Hepatocyte (in vitro differentiated cells): ENCODE data around the gene CCDC63. TPM values are rescaled to one million over a fixed set of nuclear protein-coding genes. Genes with fewer than 3 reads are reported as not detected.

Source experiments
- DNase-seq: peaks from one replicate; pipeline ENCODE4 v3.0.0-alpha.2; 2016; ENCODE audit warnings: low spot score
- H2AFZ ChIP-seq: fragments of 200-600 bp; sonication (generic); 2 replicates; pipeline ENCODE4 v1.6.0; 2016; ENCODE audit warnings: antibody characterized with exemption, mild to moderate bottlenecking
- H3K27ac ChIP-seq: fragments of 200-600 bp; sonication (generic); 2 replicates; pipeline ENCODE4 v1.5.1; 2016; ENCODE audit warnings: mild to moderate bottlenecking
- H3K27me3 ChIP-seq: fragments of 200-600 bp; sonication (generic); 2 replicates; pipeline ENCODE4 v1.6.1; 2016
- H3K36me3 ChIP-seq: fragments of 200-600 bp; sonication (generic); replicated peaks from 2 replicates; pipeline ENCODE4 v1.5.1; 2016; ENCODE audit warnings: low read depth; ENCODE audit not compliant: insufficient read depth
- H3K4me1 ChIP-seq: fragments of 200-600 bp; sonication (generic); 2 replicates; pipeline ENCODE4 v1.5.1; 2016; ENCODE audit warnings: mild to moderate bottlenecking, moderate library complexity; ENCODE audit not compliant: insufficient read depth
- H3K4me2 ChIP-seq: fragments of 200-600 bp; sonication (generic); 2 replicates; pipeline ENCODE4 v1.6.0; 2016
- H3K4me3 ChIP-seq: fragments of 200-600 bp; sonication (generic); 2 replicates; pipeline ENCODE4 v1.5.1; 2016; ENCODE audit warnings: mild to moderate bottlenecking
- H3K79me2 ChIP-seq: fragments of 200-600 bp; sonication (generic); 2 replicates; pipeline ENCODE4 v1.6.0; 2017; ENCODE audit warnings: mild to moderate bottlenecking
- H3K9me2 ChIP-seq: fragments of 200-600 bp; sonication (generic); replicated peaks from 2 replicates; pipeline ENCODE4 v1.6.0; 2017; ENCODE audit warnings: mild to moderate bottlenecking; ENCODE audit not compliant: insufficient read depth
- H3K9me3 ChIP-seq: fragments of 200-600 bp; sonication (generic); 2 replicates; pipeline ENCODE4 v1.5.1; 2016; ENCODE audit warnings: low read depth, mild to moderate bottlenecking
- H4K20me1 ChIP-seq: fragments of 200-600 bp; sonication (generic); 2 replicates; pipeline ENCODE4 v1.6.0; 2016; ENCODE audit warnings: mild to moderate bottlenecking; ENCODE audit not compliant: insufficient read depth, poor library complexity, severe bottlenecking
- CTCF ChIP-seq: fragments of 200-600 bp; sonication (generic); IDR thresholded peaks from 2 replicates; pipeline ENCODE4 v1.5.1; 2016; ENCODE audit warnings: antibody characterized with exemption, mild to moderate bottlenecking; ENCODE audit not compliant: poor library complexity
- EZH2 ChIP-seq: fragments of 200-600 bp; sonication (generic); IDR thresholded peaks from 2 replicates; pipeline ENCODE4 v1.6.1; 2016; ENCODE audit warnings: antibody characterized with exemption, mild to moderate bottlenecking, borderline replicate concordance
- EZH2phosphoT487 ChIP-seq: fragments of 200-600 bp; sonication (generic); IDR thresholded peaks from one replicate; pipeline ENCODE4 v1.6.1; 2018; ENCODE audit warnings: antibody characterized with exemption, mild to moderate bottlenecking, low read depth, moderate library complexity; ENCODE audit not compliant: unreplicated experiment, severe bottlenecking
- WGBS: methylation state at CpG from one replicate; pipeline ENCODE4 v1.1.6; 2016; ENCODE audit warnings: low lambda C conversion rate; ENCODE audit errors: missing lambda C conversion rate; 5-methylcytosine and 5-hydroxymethylcytosine counted together
- polyA plus RNA-seq: library from polyadenylated mRNA; unstranded; fragments of >200 nt; fragmentation: Nextera tagmentation; extraction: Ambion mirVana; gene quantifications from 2 replicates; pipeline ENCODE4 v1.2.1, GENCODE V29; 2016
- total RNA-seq: library from RNA; depleted of rRNA; stranded (reverse); fragments of >200 nt; gene quantifications from 2 replicates; pipeline ENCODE4 v1.2.3, GENCODE V29; 2014

CCDC63 gene
- total and polyA plus RNA-seq, 2 experiments from 2014 or later = not detected

- Histone ChIP-seq H3K4me2 (no peak overlapping the region), H3K9me2 (no peaks in the 10 kb centered on the region), H3K27me3 (no peaks in the 10 kb centered on the region), H3K4me3 (no peak overlapping the region), H2AFZ (no peak overlapping the region), H4K20me1 (no peaks in the 10 kb centered on the region), H3K79me2 (no peaks in the 10 kb centered on the region), H3K9me3 (no peaks in the 10 kb centered on the region), H3K36me3 (no peaks in the 10 kb centered on the region), H3K4me1 (no peaks in the 10 kb centered on the region), H3K27ac (no peak overlapping the region)
- TF ChIP-seq CTCF = no peak
- no peak for TF ChIP-seq EZH2phosphoT487
- no peak for TF ChIP-seq EZH2
- WGBS = 67% methylated on average over 2 of the region's 3 CpGs
- DNase-seq = no peak
These were observed 59.3 kb downstream of the CCDC63 start for GRCh38 chr12:110906083-110906482.

GRCh38 chr12:110906516-110906915 lies 59.7 kb downstream of the CCDC63 start:
- H3K79me2 ChIP-seq = no peaks in the 10 kb centered on the region
- no peak for DNase-seq
- H3K27ac ChIP-seq = no peak overlapping the region
- no peaks in the 10 kb centered on the region for H3K9me3 ChIP-seq
- no peak overlapping the region for H3K4me2 ChIP-seq
- no peak overlapping the region for H2AFZ ChIP-seq
- 87% methylated on average over 5 of the region's 5 CpGs for WGBS
- H3K9me2 ChIP-seq = no peaks in the 10 kb centered on the region
- H3K27me3 ChIP-seq = no peaks in the 10 kb centered on the region
- TF ChIP-seq CTCF (no peak), EZH2 (no peak)
- no peaks in the 10 kb centered on the region for H3K36me3 ChIP-seq
- no peaks in the 10 kb centered on the region for H3K4me1 ChIP-seq
- no peak overlapping the region for H3K4me3 ChIP-seq
- no peaks in the 10 kb centered on the region for H4K20me1 ChIP-seq

DNA sequence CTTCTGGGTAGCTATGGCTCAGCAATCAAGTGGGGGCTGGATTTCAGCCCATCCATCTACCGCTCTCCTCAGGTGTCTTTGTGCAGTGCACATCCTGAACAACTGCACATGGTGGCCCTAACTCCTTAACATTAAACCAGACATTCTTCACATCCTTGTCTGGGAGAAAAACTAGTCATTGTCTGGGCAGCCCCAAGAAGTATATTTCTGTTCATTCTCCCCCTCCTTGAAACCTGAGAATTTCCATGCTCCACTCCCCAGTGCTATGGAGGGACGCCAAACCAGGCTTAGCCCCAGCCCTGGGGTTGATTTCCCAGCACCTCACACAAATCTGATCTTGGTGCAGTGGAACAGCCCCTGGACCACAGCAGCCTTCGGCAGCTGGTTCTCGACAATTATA lies 60.2 kb downstream of the CCDC63 start:
- Histone ChIP-seq H2AFZ (no peak overlapping the region), H3K4me1 (no peaks in the 10 kb centered on the region), H3K79me2 (no peaks in the 10 kb centered on the region), H4K20me1 (no peaks in the 10 kb centered on the region), H3K9me2 (no peaks in the 10 kb centered on the region), H3K27me3 (no peaks in the 10 kb centered on the region), H3K9me3 (no peaks in the 10 kb centered on the region), H3K36me3 (no peaks in the 10 kb centered on the region), H3K4me3 (no peak overlapping the region), H3K27ac (no peak overlapping the region), H3K4me2 (no peak overlapping the region)
- DNase-seq = no peak
- no peak for TF ChIP-seq EZH2phosphoT487
- TF ChIP-seq EZH2 = no peak
- no peak for TF ChIP-seq CTCF
- WGBS = 98% methylated on average over 4 of the region's 4 CpGs

GRCh38 chr12:110907583-110907982 lies 60.8 kb downstream of the CCDC63 start:
- H4K20me1 ChIP-seq = no peaks in the 10 kb centered on the region
- TF ChIP-seq EZH2phosphoT487 (no peak), CTCF (no peak)
- no peak overlapping the region for H2AFZ ChIP-seq
- no peaks in the 10 kb centered on the region for H3K36me3 ChIP-seq
- no peaks in the 10 kb centered on the region for H3K9me3 ChIP-seq
- no peaks in the 10 kb centered on the region for H3K4me1 ChIP-seq
- H3K79me2 ChIP-seq = no peaks in the 10 kb centered on the region
- H3K4me2 ChIP-seq = no peak overlapping the region
- H3K4me3 ChIP-seq = no peak overlapping the region
- DNase-seq = no peak
- H3K27me3 ChIP-seq = no peaks in the 10 kb centered on the region
- 85% methylated on average over 8 of the region's 8 CpGs for WGBS
- H3K9me2 ChIP-seq = no peaks in the 10 kb centered on the region
- H3K27ac ChIP-seq = no peak overlapping the region
